HCT116 (cell line): Measurements from ENCODE around the gene TMCC3. TPM values are rescaled to one million over a fixed set of nuclear protein-coding genes. Genes with fewer than 3 reads are reported as not detected.

Experiments
- ATAC-seq: fragments of 200-7000 bp; cut with Tn5 transposase; 2 replicates; pipeline ENCODE4 v1.9.1; 2020; ENCODE audit warnings: mild to moderate bottlenecking, moderate library complexity
- BruUV-seq: library from RNA; stranded (reverse); fragments of 400-500 nt; replicated peaks from 2 replicates; lab custom pipeline; 2021; lab: Mats Ljungman, UMichigan
- CTCF ChIA-PET: fragments of 300-600 bp; sonication (Branson Sonifier 250); formaldehyde crosslinking; loops from one replicate; lab custom pipeline; 2021; ENCODE audit warnings: antibody characterized with exemption; lab: Charles Lee
- POLR2A ChIA-PET: fragments of 300-600, 350-600 bp; sonication (Branson Sonifier 250); formaldehyde crosslinking; loops from one replicate; lab custom pipeline; 2021; ENCODE audit warnings: antibody characterized with exemption; lab: Charles Lee
- RAD21 ChIA-PET, 2 experiments: fragments of 300-600 bp; sonication (Branson Sonifier 250); formaldehyde crosslinking; loops; one replicate each; lab custom pipeline; 2023; ENCODE audit warnings: low total read pairs in 2 of 2; ENCODE audit not compliant: uncharacterized antibody in 2 of 2, unreplicated experiment in 2 of 2, low non-redundant PET in 1 of 2; lab: Charles Lee
- DNase-seq: peaks from one replicate; pipeline ENCODE4 v3.0.0-alpha.2; 2010; ENCODE audit warnings: low read depth, low spot score
- H2AFZ ChIP-seq: fragments of 200-600 bp; shearing (Covaris generic), sonication (generic); 2 replicates; pipeline ENCODE4 v1.6.1; 2017; ENCODE audit warnings: low read depth, mixed run types, mixed read lengths, antibody characterized with exemption, low read length; ENCODE audit not compliant: poor library complexity, severe bottlenecking
- H3K27ac ChIP-seq: 2 replicates; pipeline ENCODE4 v1.5.1; 2012; ENCODE audit warnings: low read depth, low read length
- H3K27me3 ChIP-seq: fragments of 200-600 bp; sonication (generic); 2 replicates; pipeline ENCODE4 v1.6.1; 2016; ENCODE audit warnings: mixed run types, low read length, mixed read lengths; ENCODE audit not compliant: insufficient read depth
- H3K36me3 ChIP-seq, 2 experiments: fragments of 200-500 bp in 1 of 2; fragments of 200-600 bp in 1 of 2; sonication (Bioruptor generic) in 1 of 2; sonication (generic) in 1 of 2; 2 replicates each; pipeline versions ENCODE4 v1.5.1 to v1.6.1; 2014 to 2016; ENCODE audit warnings: low read length in 2 of 2, inconsistent platforms in 1 of 2, mixed read lengths in 1 of 2, mixed run types in 1 of 2; ENCODE audit not compliant: insufficient read depth in 2 of 2, control insufficient read depth in 1 of 2
- H3K4me1 ChIP-seq, 2 experiments: fragments of 200-600 bp in 1 of 2; sonication (generic) in 1 of 2; 2 replicates each; pipeline versions ENCODE4 v1.5.1 to v1.6.1; 2012 to 2017; ENCODE audit warnings: low read length in 2 of 2, inconsistent platforms in 1 of 2, mild to moderate bottlenecking in 1 of 2, mixed read lengths in 1 of 2, mixed run types in 1 of 2, moderate library complexity in 1 of 2; ENCODE audit not compliant: insufficient read depth in 2 of 2, control insufficient read depth in 1 of 2
- H3K4me2 ChIP-seq: fragments of 200-600 bp; sonication (generic); 2 replicates; pipeline ENCODE4 v1.6.1; 2017; ENCODE audit warnings: mixed run types, low read length, mixed read lengths
- H3K4me3 ChIP-seq, 2 experiments: fragments of 200-600 bp in 1 of 2; sonication (generic) in 1 of 2; replicated peaks in 1 of 2; 2 replicates each; pipeline ENCODE4 v1.5.1; 2011 to 2016; ENCODE audit warnings: low read length in 2 of 2, control low read depth in 1 of 2, low read depth in 1 of 2, mild to moderate bottlenecking in 1 of 2, mixed read lengths in 1 of 2, mixed run types in 1 of 2
- H3K79me2 ChIP-seq: fragments of 200-600 bp; sonication (generic); 2 replicates; pipeline ENCODE4 v1.6.1; 2017; ENCODE audit warnings: mild to moderate bottlenecking, mixed run types, low read length, moderate library complexity, mixed read lengths; ENCODE audit not compliant: insufficient read depth
- H3K9ac ChIP-seq: fragments of 200-600 bp; sonication (generic); 2 replicates; pipeline ENCODE4 v1.6.1; 2016; ENCODE audit warnings: low read length, mixed read lengths
- H3K9me2 ChIP-seq: fragments of 200-600 bp; sonication (generic), shearing (Covaris generic); 2 replicates; pipeline ENCODE4 v1.6.1; 2017; ENCODE audit warnings: mixed run types, mild to moderate bottlenecking, moderate library complexity; ENCODE audit not compliant: insufficient read depth
- H3K9me3 ChIP-seq, 2 experiments: fragments of 200-500 bp in 1 of 2; fragments of 200-600 bp in 1 of 2; sonication (Bioruptor generic) in 1 of 2; sonication (generic) in 1 of 2; 2 replicates each; pipeline ENCODE4 v1.6.1; 2014 to 2017; ENCODE audit warnings: low read length in 2 of 2, mixed read lengths in 2 of 2, inconsistent platforms in 1 of 2, low read depth in 1 of 2, mild to moderate bottlenecking in 1 of 2, mixed run types in 1 of 2, moderate library complexity in 1 of 2; ENCODE audit not compliant: control insufficient read depth in 1 of 2, insufficient read depth in 1 of 2
- H4K20me1 ChIP-seq: fragments of 200-600 bp; sonication (generic), shearing (Covaris generic); 2 replicates; pipeline ENCODE4 v1.6.1; 2017; ENCODE audit warnings: mixed run types, mild to moderate bottlenecking, moderate library complexity; ENCODE audit not compliant: insufficient read depth
- ATF3 ChIP-seq: IDR thresholded peaks from 2 replicates; pipeline ENCODE4 v1.6.1; 2012
- CBX3 ChIP-seq: IDR thresholded peaks from 2 replicates; pipeline ENCODE4 v1.6.1; 2012; ENCODE audit warnings: low read depth
- CEBPB ChIP-seq: IDR thresholded peaks from 2 replicates; pipeline ENCODE4 v1.6.1; 2012; ENCODE audit warnings: low read depth
- CTCF ChIP-seq, 3 experiments: fragments of 200-600 bp in 1 of 3; sonication (generic) in 1 of 3; IDR thresholded peaks in 2 of 3; conservative IDR thresholded peaks in 1 of 3; 2 replicates each; pipeline ENCODE4 v1.5.1; 2012 to 2017; ENCODE audit warnings: low read depth in 2 of 3, low read length in 2 of 3, antibody characterized with exemption in 1 of 3, borderline replicate concordance in 1 of 3, control low read depth in 1 of 3, mild to moderate bottlenecking in 1 of 3, mixed read lengths in 1 of 3, mixed run types in 1 of 3, moderate library complexity in 1 of 3; ENCODE audit not compliant: insufficient read depth in 1 of 3
- EGR1 ChIP-seq: IDR thresholded peaks from 2 replicates; pipeline ENCODE4 v1.6.1; 2012; ENCODE audit warnings: low read depth
- ELF1 ChIP-seq: IDR thresholded peaks from 2 replicates; pipeline ENCODE4 v1.6.1; 2012; ENCODE audit warnings: low read depth, borderline replicate concordance
- EZH2 ChIP-seq: fragments of 200-600 bp; sonication (generic); IDR thresholded peaks from 2 replicates; pipeline ENCODE4 v1.6.1; 2017; ENCODE audit warnings: antibody characterized with exemption, mixed run types
- JUND ChIP-seq: IDR thresholded peaks from 2 replicates; pipeline ENCODE4 v1.6.1; 2012
- MAX ChIP-seq: IDR thresholded peaks from 2 replicates; pipeline ENCODE4 v1.6.1; 2012
- POLR2A ChIP-seq: IDR thresholded peaks from 2 replicates; pipeline ENCODE4 v1.7.0; 2011; ENCODE audit warnings: borderline replicate concordance; ENCODE audit not compliant: insufficient read depth, insufficient read length; ENCODE audit errors: extremely low read depth
- REST ChIP-seq: IDR thresholded peaks from 2 replicates; pipeline ENCODE4 v1.6.1; 2012; ENCODE audit warnings: low read depth
- SRF ChIP-seq: IDR thresholded peaks from 2 replicates; pipeline ENCODE4 v1.6.1; 2012; ENCODE audit warnings: low read depth
- TCF7L2 ChIP-seq: IDR thresholded peaks from 2 replicates; pipeline ENCODE4 v1.7.0; 2011; ENCODE audit warnings: borderline replicate concordance, inconsistent platforms; ENCODE audit not compliant: insufficient read depth, insufficient read length; ENCODE audit errors: extremely low read depth
- ZBTB33 ChIP-seq: IDR thresholded peaks from 2 replicates; pipeline ENCODE4 v1.6.1; 2011; ENCODE audit warnings: mild to moderate bottlenecking, low read length, moderate library complexity; ENCODE audit not compliant: insufficient replicate concordance; ENCODE audit errors: extremely low read depth
- ZFX ChIP-seq: fragments of 450-650 bp; IDR thresholded peaks from 2 replicates; pipeline ENCODE4 v1.6.1; 2017
- intact Hi-C: fragments of 100-400 bp; cut with micrococcal nuclease; formaldehyde crosslinking; loops from 2 replicates; pipeline ENCODE4 v1.10.0; 2022
- total RNA-seq: library from RNA; stranded (reverse); gene quantifications from one replicate; pipeline ENCODE4 v1.2.1, GENCODE V29; 2021; ENCODE audit not compliant: unreplicated experiment

Gene TMCC3
- total RNA-seq, 1 experiment from 2014 or later = 4.5 TPM

- TF ChIP-seq ZBTB33 (no peak), EGR1 (no peak), MAX (no peak)
Observed at GRCh38 chr12:94555687-94556086, 94.7 kb downstream of the TMCC3 start (continued).

GRCh38 chr12:94553875-94554274 lies 96.5 kb downstream of the TMCC3 start:
- intact Hi-C loops = no loop called here
- no peak for TF ChIP-seq JUND
- TF ChIP-seq TCF7L2 = no peak
- no peak for TF ChIP-seq CBX3
- no peak for TF ChIP-seq EZH2
- TF ChIP-seq POLR2A = no peak
- TF ChIP-seq SRF = no peak
- TF ChIP-seq ZBTB33 = no peak
- no peak for TF ChIP-seq CTCF (IDR thresholded peaks at IDR 0.05 in 2 of 3, conservative IDR thresholded peaks at IDR 0.05 in 1 of 3; ENCODE audit: borderline replicate concordance in 1 of 3, insufficient read depth in 1 of 3, low read depth in 2 of 3, low read length in 2 of 3)
- no peak for TF ChIP-seq CEBPB
- TF ChIP-seq ATF3 = no peak
- TF ChIP-seq ELF1 = no peak
- no peak for TF ChIP-seq ZFX
- TF ChIP-seq EGR1 = no peak
- no peak for TF ChIP-seq REST

More at GRCh38 chr12:94553875-94554274, 96.5 kb downstream of the TMCC3 start:
- no peaks in the 10 kb centered on the region for H3K9me3 ChIP-seq
- H3K4me2 ChIP-seq = peak overlapping the region; percentile 64; the same call in 1 of the 2 replicates
- H3K79me2 ChIP-seq = no peaks in the 10 kb centered on the region
- POLR2A ChIA-PET = no interaction called here
- CTCF ChIA-PET = interaction anchor here (0.9 to 2.6 kb wide), 2 partner anchors 322 to 1962 kb away, joined by 5 to 10 read pairs; no protein-coding TSS in a partner anchor
- no peaks in the 10 kb centered on the region for H3K27me3 ChIP-seq
- H3K4me3 ChIP-seq = no peak overlapping the region
- DNase-seq (no peak), ATAC-seq (no peak)
- no peak overlapping the region for H3K27ac ChIP-seq
- no peak overlapping the region for H3K9ac ChIP-seq
- BruUV-seq = no TSS peak
- H3K9me2 ChIP-seq = no peaks in the 10 kb centered on the region
- RAD21 ChIA-PET = interaction anchor here in 1 of 2 experiments (0.6 kb wide), 1 partner anchor 453 kb away, joined by 3 read pairs; no protein-coding TSS in a partner anchor
- no peaks in the 10 kb centered on the region for H4K20me1 ChIP-seq
- no peaks in the 10 kb centered on the region for H3K36me3 ChIP-seq
- H2AFZ ChIP-seq = no peak overlapping the region
- peaks cover 11 to 33% of the 10 kb centered on the region in 2 experiments for H3K4me1 ChIP-seq
